DMS114 treated with DMSO at 0.1 percent for 48 hours (cell line): ENCODE measurements around the gene KRTAP5-10.
"Not testable (repeated sequence)": the region's sequence is repeated elsewhere in the genome, so short reads cannot be mapped to it uniquely, and the experiment has no call there.

ENCODE experiments used
- DNase-seq: peaks from one replicate; lab custom pipeline; 2025; ENCODE audit not compliant: unreplicated experiment; lab: John Stamatoyannopoulos, UW

The KRTAP5-10 gene

DNA sequence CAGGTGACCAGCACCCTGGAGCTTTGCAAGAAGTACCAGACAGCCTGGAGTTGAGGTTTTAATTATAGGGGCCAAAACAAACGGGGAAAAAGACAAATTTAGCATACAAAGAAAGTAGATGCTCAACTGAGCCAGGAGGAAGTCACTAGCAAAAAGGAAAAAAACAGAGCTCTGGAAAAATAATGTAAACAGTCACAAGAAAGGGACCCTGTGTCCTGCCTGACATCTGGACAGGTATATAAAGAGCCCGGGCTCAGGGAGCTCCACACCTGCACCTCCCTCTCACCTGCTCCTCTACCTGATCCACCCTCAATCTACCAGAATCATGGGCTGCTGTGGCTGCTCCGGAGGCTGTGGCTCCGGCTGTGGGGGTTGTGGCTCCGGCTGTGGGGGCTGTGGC is at the start of gene KRTAP5-10:
KRTAP5-10 (plus strand) TSS at position 301 of the 400 bp plus-strand sequence; CDS start at position 326, 25 bp downstream.
- DNase-seq = no peak

DNA sequence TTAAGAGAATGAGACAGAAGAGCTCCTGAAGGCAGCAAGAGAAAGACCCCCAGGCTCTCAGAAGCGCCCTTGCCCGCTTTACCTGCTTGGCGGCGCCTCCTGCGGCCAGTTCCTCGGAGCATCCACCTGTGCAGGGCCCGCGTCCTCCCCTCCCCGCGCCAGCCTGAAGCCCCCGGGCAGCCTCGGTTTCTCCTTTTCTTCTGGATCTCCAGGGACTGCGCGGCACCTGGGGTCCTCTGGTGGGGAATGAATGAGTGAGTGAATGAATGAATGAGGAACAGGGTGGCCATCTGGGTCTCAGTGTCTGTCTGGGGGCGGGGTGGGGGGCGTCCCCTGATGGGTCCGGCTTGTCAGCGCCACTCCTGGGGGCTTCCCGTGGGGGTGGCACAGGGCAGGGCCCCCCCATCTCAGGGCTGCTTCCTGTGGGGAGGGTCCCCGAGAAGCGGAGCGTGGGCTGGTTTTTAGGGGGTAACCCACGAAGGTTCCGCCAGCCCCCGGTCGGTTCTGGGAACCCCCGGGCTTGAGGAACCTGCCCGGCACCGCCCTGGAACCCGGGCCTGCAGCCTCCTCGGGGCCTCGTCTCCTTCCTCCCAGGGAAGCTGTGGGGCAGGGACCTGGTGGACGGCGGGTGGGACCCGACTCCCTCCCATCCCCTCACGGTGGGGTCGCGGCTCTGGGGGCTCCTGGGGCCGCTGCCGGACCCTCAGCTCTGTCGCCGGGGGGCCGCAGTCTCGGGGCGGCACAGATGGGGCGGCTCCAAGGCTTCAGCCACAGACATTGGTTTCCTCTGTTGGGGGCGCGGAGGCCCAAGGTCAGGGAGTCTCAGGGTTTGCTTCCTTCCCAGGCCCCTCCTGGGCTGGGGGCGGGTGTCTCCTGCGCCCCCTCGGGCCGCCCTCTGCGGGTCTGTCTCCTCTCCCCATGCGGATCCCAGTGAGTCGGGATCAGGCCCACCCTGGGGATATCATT is 46.6 kb upstream of the KRTAP5-10 start:
- no peak for DNase-seq

- DNase-seq = no peak
Measured at GRCh38 chr11:71519546-71519945, 45.8 kb upstream of the KRTAP5-10 start.

DNA sequence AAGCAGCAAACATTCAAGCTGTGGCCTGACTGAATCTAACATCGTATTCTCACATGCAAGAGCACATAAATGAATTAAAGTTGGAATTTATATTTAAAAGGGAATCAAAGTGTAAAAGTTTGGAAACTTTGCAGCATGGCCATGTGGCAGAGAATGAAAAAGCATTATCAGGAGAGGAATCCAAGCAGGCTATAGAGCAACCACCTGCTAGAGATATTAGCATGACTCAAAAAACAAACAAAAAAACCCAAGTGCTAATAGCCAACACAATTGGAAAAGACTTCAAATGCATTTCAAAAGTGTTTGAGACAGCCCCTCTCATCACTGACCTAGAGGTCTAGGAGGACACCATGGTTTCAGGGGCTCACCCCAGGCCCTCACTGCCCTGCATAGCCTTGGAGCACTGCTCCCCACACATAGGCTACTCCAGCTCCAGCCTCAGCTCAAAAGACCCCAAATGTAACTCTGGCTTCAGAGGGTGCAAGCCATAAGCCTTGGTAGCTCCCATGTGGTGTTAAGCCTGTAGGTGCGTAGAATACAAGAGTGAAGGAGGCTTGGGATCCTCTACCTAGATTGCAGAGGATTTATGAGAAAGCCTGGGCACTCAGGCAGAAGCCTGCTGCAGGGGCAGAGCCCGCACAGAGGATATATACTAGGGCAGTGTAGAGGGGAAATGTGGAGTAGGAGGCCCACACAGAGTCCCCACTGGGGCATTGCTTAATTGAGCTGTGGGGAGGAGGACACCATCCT is 40.0 kb upstream of the KRTAP5-10 start:
- no peak for DNase-seq

- no peak for DNase-seq
Measured at GRCh38 chr11:71525938-71526495, 39.3 kb upstream of the KRTAP5-10 start.

DNA sequence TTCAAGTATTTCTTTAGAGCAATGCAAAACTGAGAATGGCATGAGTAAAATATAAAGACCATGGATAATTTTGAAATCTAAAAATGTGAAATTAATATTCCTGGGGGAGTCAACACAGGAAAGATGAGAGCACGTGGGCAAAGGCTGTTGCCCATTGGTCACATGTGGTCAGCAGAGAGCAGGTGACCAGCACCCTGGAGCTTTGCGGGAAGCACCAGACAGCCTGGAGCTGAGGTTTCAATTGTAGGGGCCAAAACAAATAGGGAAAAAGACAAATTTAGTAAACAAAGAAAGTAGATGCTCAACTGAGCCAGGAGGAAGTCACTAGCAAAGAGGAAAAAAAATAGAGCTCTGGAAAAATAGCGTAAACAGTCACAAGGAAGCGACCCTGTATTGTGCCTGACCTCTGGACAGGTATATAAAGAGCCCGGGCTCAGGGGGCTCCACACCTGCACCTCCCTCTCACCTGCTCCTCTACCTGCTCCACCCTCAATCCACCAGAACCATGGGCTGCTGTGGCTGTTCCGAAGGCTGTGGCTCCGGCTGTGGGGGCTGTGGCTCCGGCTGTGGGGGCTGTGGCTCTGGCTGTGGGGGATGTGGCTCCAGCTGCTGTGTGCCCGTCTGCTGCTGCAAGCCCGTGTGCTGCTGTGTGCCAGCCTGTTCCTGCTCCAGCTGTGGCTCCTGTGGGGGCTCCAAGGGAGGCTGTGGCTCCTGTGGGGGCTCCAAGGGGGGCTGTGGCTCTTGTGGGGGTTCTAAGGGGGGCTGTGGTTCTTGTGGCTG is 38.4 kb upstream of the KRTAP5-10 start, which contains the start of gene KRTAP5-7:
KRTAP5-7 (plus strand) TSS at position 472 of the 780 bp plus-strand sequence; CDS start at position 506, 34 bp downstream.
- DNase-seq = not testable (repeated sequence)

GRCh38 chr11:71527576-71528210 is 37.7 kb upstream of the KRTAP5-10 start:
- DNase-seq = no peak

DNA sequence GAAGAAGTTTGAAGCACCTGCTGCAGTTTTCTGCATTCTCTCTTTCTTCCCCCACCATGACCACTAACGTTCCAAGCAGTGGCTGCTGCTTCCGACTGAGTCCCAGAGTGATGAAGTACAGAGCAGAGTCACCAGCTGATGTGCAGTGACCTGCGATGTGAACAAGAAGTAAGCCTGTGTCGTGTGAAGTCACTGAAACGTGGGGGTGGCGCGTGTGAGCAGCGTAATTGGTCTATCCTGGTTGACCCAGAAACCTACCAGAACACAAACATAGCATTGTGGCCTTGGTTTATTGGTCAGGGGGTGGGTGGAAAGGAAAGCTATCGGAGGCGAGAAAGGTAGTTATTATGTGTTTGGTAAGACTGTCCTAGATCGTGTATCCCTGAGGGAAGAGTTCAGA is 34.8 kb upstream of the KRTAP5-10 start:
- DNase-seq = no peak

DNA sequence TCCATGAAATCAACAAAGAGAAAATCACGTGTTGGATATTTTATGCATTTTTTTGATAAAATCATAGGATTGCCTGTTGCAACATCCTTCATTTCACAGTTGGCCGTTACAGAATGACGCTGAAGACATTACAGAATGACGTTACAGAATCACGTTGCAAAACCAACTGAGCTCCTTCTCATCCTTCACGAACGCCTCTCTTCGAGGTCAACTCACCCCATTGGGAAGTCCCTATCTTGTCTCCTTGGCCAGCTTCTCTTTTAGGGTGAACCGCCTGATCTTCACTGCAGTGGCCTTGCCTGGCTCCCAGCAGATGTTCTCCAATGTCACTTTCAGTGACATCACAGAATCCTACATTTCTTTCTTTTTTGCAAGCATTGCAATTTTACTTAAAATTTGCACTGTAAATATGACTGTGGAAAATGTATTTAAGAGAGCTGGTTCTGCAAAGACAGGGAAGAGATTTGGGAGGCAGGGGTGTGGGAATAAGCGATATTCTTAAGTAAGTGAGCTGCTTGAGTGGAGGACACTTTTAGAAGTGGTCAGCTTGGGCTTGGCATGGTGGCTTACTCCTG is 33.2 kb upstream of the KRTAP5-10 start:
- DNase-seq = no peak

DNA sequence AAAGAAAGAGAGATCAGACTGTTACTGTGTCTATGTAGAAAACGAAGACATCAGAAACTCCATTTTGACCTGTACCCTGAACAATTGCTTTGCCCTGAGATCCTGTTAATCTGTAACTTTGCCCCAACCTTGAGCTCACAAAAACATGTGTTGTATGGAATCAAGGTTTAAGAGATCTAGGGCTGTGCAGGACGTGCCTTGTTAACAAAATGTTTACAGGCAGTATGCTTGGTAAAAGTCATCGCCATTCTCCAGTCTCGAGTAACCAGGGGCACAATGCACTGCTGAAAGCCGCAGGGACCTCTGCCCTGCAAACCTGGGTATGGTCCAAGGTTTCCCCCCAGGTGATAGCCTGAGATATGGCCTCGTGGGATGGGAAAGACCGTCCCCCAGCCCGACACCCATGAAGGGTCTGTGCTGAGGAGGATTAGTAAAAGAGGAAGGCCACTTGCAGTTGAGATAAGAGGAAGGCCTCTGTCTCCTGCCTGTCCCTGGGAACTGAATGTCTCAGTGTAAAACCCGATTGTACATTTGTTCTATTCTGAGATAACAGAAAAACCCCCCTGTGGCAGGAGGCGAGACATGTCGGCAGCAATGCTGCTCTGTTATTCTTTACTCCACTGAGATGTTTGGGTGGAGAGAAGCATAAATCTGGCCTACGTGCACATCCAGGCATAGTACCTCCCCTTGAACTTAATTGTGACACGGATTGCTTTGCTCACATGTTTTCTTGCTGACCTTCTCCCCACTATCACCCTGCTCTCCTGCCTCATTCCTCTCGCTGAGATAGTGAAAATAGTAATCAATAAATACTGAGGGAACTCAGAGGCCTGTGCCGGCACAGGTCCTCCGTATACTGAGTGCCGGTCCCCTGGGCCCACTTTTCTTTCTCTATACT is 30.4 kb upstream of the KRTAP5-10 start:
- DNase-seq = not testable (repeated sequence)

DNA sequence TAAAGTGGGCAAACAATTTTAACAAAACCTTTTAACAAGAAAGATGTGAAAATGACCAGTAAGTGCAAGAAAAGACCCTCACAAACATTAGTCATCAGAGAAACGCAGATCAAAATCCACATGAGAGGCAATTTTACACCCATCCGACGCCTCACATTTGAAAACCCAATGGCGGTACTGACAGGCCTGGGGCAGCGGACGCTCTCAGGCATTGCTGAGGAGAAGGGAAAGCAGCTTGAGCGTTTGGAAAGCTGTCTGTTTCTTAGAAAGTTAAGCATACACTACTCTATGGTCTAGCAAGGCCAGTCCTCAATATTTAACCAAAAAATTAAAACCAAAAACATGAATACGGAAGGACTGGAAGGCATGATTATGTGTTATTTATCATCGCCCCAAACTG is 29.5 kb upstream of the KRTAP5-10 start:
- no peak for DNase-seq

GRCh38 chr11:71537537-71537936 is 27.8 kb upstream of the KRTAP5-10 start:
- no peak for DNase-seq

GRCh38 chr11:71537977-71538665 is 27.2 kb upstream of the KRTAP5-10 start, which contains the start of gene KRTAP5-8:
KRTAP5-8 (plus strand) TSS chr11:71538025; CDS start chr11:71538056, 31 bp downstream.
- not testable (repeated sequence) for DNase-seq

GRCh38 chr11:71538666-71538990 is 26.7 kb upstream of the KRTAP5-10 start:
- DNase-seq = no peak

DNA sequence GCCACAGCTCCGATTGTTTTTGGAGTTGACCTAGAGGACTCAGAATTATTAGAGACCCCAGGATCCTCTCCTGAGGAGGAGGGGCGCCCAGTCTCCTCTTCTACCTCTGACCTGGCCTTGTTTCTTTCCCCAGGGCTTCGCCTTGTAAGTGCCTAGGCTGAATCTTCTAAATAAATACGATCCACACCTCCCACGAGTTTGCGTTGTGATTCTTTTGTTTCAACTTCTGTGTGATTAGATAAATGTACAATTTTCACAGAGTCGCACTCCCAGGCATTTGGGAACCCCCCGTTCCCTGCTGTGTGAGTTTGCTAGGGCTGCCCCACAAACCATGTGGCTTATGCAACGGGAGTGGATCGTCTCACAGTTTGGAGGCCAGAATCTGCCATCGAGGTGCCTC is 26.3 kb upstream of the KRTAP5-10 start:
- no peak for DNase-seq

DNA sequence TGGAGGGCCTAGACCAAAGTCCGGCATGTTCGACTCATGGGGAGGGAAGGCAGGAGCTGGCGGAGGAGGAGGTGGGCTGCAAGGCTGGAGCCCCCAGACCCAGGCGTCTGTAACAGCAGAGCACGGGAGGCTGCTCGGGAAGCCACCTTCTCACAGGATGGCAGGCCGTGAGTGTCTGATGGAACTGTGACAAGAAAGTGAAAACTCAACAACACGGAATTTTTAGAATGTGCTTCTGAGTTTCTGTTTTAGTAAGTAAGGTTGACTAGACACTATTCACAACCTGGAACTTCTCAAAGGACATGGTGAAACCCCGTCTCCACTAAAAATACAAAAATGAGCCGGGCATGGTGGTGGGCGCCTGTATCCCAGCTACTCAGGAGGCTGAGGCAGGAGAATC is 25.4 kb upstream of the KRTAP5-10 start:
- not testable (repeated sequence) for DNase-seq

DNA sequence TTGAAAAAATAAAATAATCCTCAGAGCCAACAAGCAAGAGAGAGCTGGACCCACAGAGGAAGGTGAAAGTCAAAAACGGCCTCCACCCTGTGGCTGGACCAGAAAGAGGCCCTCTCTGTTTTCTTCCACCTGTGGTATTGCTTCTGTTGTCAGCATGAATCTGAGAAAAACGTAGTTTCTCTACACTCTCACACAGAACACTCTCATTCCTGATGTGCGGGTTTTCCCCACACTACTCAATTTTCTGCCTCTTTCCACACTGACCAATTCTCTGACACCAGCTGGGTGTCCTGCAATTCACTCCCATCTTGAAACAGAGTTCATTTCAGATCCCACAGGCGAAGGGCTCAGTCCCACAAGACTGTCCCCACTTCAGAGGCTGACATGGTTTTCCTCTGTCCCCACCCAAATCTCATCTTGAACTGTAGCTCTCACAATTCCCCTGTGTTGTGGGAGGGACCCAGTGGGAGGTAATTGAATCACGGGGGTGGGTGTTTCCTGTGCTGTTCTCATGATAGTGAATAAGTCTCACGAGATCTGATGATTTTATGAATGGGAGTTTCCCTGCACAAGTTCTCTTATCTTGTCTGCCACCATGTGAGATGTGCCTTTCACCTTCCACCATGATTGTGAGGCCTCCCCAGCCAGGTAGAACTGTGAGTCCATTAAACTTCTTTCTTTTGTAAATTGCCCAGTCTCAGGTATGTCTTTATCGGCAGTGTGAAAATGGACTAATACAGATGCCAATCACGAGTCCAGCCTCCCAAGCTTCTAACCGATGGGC is 24.6 kb upstream of the KRTAP5-10 start:
- not testable (repeated sequence) for DNase-seq
